SK-N-SH (cell line): ENCODE measurements around the gene ZNF33B. TPM values are rescaled to one million over a fixed set of nuclear protein-coding genes. Genes with fewer than 3 reads are reported as not detected.

Source experiments
- CTCF ChIA-PET: fragments of 300-600, 350-600 bp; formaldehyde crosslinking; extraction: SDS; loops from one replicate; lab custom pipeline; 2021; lab: Yijun Ruan, JAX
- POLR2A ChIA-PET: fragments of 350-600 bp; sonication (Branson Sonifier 250); formaldehyde crosslinking; extraction: SDS; loops from one replicate; lab custom pipeline; 2020; ENCODE audit warnings: antibody characterized with exemption, inconsistent platforms; lab: Yijun Ruan, JAX
- DNase-seq: peaks from one replicate; pipeline ENCODE4 v3.0.0; 2012
- H2AFZ ChIP-seq: fragments of 200-600 bp; sonication (generic); 2 replicates; pipeline ENCODE4 v1.8.1; 2016; ENCODE audit warnings: antibody characterized with exemption, mild to moderate bottlenecking, low read depth
- H3F3A ChIP-seq: fragments of 200-600 bp; sonication (generic); replicated peaks from 2 replicates; pipeline ENCODE3; 2016; ENCODE audit warnings: antibody characterized with exemption, mild to moderate bottlenecking; ENCODE audit not compliant: insufficient read depth
- H3K27ac ChIP-seq, 2 experiments: fragments of 200-500 bp in 1 of 2; fragments of 200-600 bp in 1 of 2; sonication (Bioruptor generic) in 1 of 2; sonication (generic), shearing (Covaris generic) in 1 of 2; 2 replicates each; pipeline versions ENCODE4 v1.5.1 to v1.6.1; 2014 to 2016; ENCODE audit warnings: low read depth in 2 of 2, inconsistent platforms in 1 of 2, low read length in 1 of 2, mild to moderate bottlenecking in 1 of 2, mixed read lengths in 1 of 2
- H3K27me3 ChIP-seq: fragments of 200-600 bp; sonication (generic), shearing (Covaris generic); 2 replicates; pipeline ENCODE4 v1.6.1; 2016; ENCODE audit warnings: mixed run types; ENCODE audit not compliant: insufficient read depth
- H3K36me3 ChIP-seq, 2 experiments: fragments of 200-500 bp in 1 of 2; fragments of 200-600 bp in 1 of 2; sonication (Bioruptor generic) in 1 of 2; sonication (generic) in 1 of 2; replicated peaks in 1 of 2; 2 replicates each; pipeline versions ENCODE3 to v1.5.1; 2014 to 2016; ENCODE audit warnings: low read length in 1 of 2, mild to moderate bottlenecking in 1 of 2; ENCODE audit not compliant: insufficient read depth in 2 of 2, control insufficient read depth in 1 of 2
- H3K4me1 ChIP-seq, 2 experiments: fragments of 200-500 bp in 1 of 2; fragments of 200-600 bp in 1 of 2; sonication (Bioruptor generic) in 1 of 2; sonication (generic), shearing (Covaris generic) in 1 of 2; 2 replicates each; pipeline versions ENCODE4 v1.5.1 to v1.6.1; 2014 to 2016; ENCODE audit warnings: low read depth in 1 of 2, low read length in 1 of 2, mixed run types in 1 of 2; ENCODE audit not compliant: insufficient read depth in 2 of 2, control insufficient read depth in 1 of 2
- H3K4me2 ChIP-seq: fragments of 200-600 bp; sonication (generic), shearing (Covaris generic); 2 replicates; pipeline ENCODE4 v1.6.1; 2017; ENCODE audit warnings: mixed run types
- H3K4me3 ChIP-seq, 2 experiments: fragments of 200-500 bp in 1 of 2; fragments of 200-600 bp in 1 of 2; sonication (Bioruptor generic) in 1 of 2; sonication (generic), shearing (Covaris generic) in 1 of 2; 2 replicates each; pipeline versions ENCODE4 v1.5.1 to v1.8.1; 2014 to 2016; ENCODE audit warnings: low read depth in 2 of 2, inconsistent platforms in 1 of 2, low read length in 1 of 2, mild to moderate bottlenecking in 1 of 2, mixed read lengths in 1 of 2, moderate library complexity in 1 of 2
- H3K79me2 ChIP-seq: fragments of 200-600 bp; sonication (generic); 2 replicates; pipeline ENCODE4 v1.8.1; 2017; ENCODE audit warnings: mild to moderate bottlenecking; ENCODE audit not compliant: insufficient read depth
- H3K9ac ChIP-seq: fragments of 200-600 bp; sonication (generic); 2 replicates; pipeline ENCODE4 v1.6.1; 2017; ENCODE audit warnings: mixed run types
- H3K9me2 ChIP-seq: fragments of 200-600 bp; sonication (generic); 2 replicates; pipeline ENCODE4 v1.6.1; 2017; ENCODE audit warnings: mixed run types
- H3K9me3 ChIP-seq: fragments of 200-600 bp; sonication (generic); 2 replicates; pipeline ENCODE4 v1.6.1; 2017; ENCODE audit warnings: mixed run types, mild to moderate bottlenecking, moderate library complexity
- H4K20me1 ChIP-seq: fragments of 200-600 bp; sonication (generic); 2 replicates; pipeline ENCODE4 v1.6.1; 2017; ENCODE audit warnings: mild to moderate bottlenecking, mixed run types; ENCODE audit not compliant: insufficient read depth
- CHD2 ChIP-seq: fragments of 150-350 bp; IDR thresholded peaks from 2 replicates; pipeline ENCODE4 v1.6.1; 2018; ENCODE audit warnings: low read length; ENCODE audit not compliant: partially characterized antibody
- ELF1 ChIP-seq: IDR thresholded peaks from 2 replicates; pipeline ENCODE4 v1.4.0; 2012
- EZH2phosphoT487 ChIP-seq: fragments of 200-600 bp; sonication (generic); IDR thresholded peaks from 2 replicates; pipeline ENCODE4 v1.6.1; 2017; ENCODE audit warnings: low read depth, mixed run types, mild to moderate bottlenecking, antibody characterized with exemption, moderate library complexity, borderline replicate concordance
- FOXM1 ChIP-seq: IDR thresholded peaks from 2 replicates; pipeline ENCODE4 v1.4.0; 2012; ENCODE audit warnings: low read depth, mild to moderate bottlenecking
- GABPA ChIP-seq: IDR thresholded peaks from 2 replicates; pipeline ENCODE4 v1.4.0; 2012; ENCODE audit warnings: low read depth, mild to moderate bottlenecking
- GATA2 ChIP-seq: sonication (generic); formaldehyde crosslinking; IDR thresholded peaks from 2 replicates; pipeline ENCODE4 v1.5.0; 2020; ENCODE audit warnings: mild to moderate bottlenecking, missing genetic modification reagents
- JUND ChIP-seq: IDR thresholded peaks from 2 replicates; pipeline ENCODE4 v1.4.0; 2012
- MAX ChIP-seq: IDR thresholded peaks from 2 replicates; pipeline ENCODE4 v1.4.0; 2012; ENCODE audit warnings: low read depth
- MEF2A ChIP-seq: IDR thresholded peaks from 2 replicates; pipeline ENCODE4 v1.4.0; 2012; ENCODE audit warnings: low read depth, borderline replicate concordance
- NFIC ChIP-seq: IDR thresholded peaks from 2 replicates; pipeline ENCODE4 v1.4.0; 2012; ENCODE audit warnings: borderline replicate concordance
- POLR2AphosphoS5 ChIP-seq: IDR thresholded peaks from 2 replicates; pipeline ENCODE4 v1.6.1; 2012; ENCODE audit warnings: low read depth, low read length
- RAD21 ChIP-seq: IDR thresholded peaks from 2 replicates; pipeline ENCODE4 v1.6.1; 2012; ENCODE audit warnings: mild to moderate bottlenecking, low read length
- RCOR1 ChIP-seq: fragments of 150-350 bp; IDR thresholded peaks from 2 replicates; pipeline ENCODE4 v1.6.1; 2017; ENCODE audit warnings: antibody characterized with exemption, low read length
- RFX5 ChIP-seq: IDR thresholded peaks from 2 replicates; pipeline ENCODE4 v1.6.1; 2012; ENCODE audit warnings: mild to moderate bottlenecking, improper control_type of control experiment, low read length
- SIN3A ChIP-seq: IDR thresholded peaks from 2 replicates; pipeline ENCODE4 v1.6.1; 2012; ENCODE audit warnings: low read depth, mild to moderate bottlenecking, low read length, moderate library complexity, borderline replicate concordance
- SMC3 ChIP-seq: IDR thresholded peaks from 2 replicates; pipeline ENCODE4 v1.6.1; 2012; ENCODE audit warnings: low read depth, low read length, improper control_type of control experiment
- TEAD4 ChIP-seq: IDR thresholded peaks from 2 replicates; pipeline ENCODE4 v1.4.0; 2012; ENCODE audit warnings: mild to moderate bottlenecking, borderline replicate concordance; ENCODE audit not compliant: insufficient read depth
- USF1 ChIP-seq: IDR thresholded peaks from 2 replicates; pipeline ENCODE4 v1.4.0; 2012; ENCODE audit warnings: low read depth, borderline replicate concordance
- YY1 ChIP-seq: IDR thresholded peaks from 2 replicates; pipeline ENCODE4 v1.4.0; 2012; ENCODE audit warnings: low read depth, mild to moderate bottlenecking
- WGBS: methylation state at CpG from one replicate; pipeline ENCODE4 v1.1.6; 2017; ENCODE audit warnings: low lambda C conversion rate; 5-methylcytosine and 5-hydroxymethylcytosine counted together
- polyA plus RNA-seq, 3 experiments: library from polyadenylated mRNA; depleted of rRNA; stranded (reverse); fragments of >200 nt; gene quantifications; 2 replicates each; pipeline ENCODE4 v1.2.3, GENCODE V29; 2012
- TF ChIP-seq, protein P1 (sequence below): IDR thresholded peaks from 2 replicates; pipeline ENCODE4 v1.6.1; 2012; ENCODE audit warnings: mild to moderate bottlenecking, low read depth, low read length, moderate library complexity
- TF ChIP-seq, protein P2 (sequence below): fragments of 150-350 bp; IDR thresholded peaks from 2 replicates; pipeline ENCODE4 v1.6.1; 2017; ENCODE audit warnings: antibody characterized with exemption, low read length, low read depth, borderline replicate concordance

The ZNF33B gene
- polyA plus RNA-seq, 1 of the 3 experiments (the other 2 are of a cell fraction): 5.6 TPM

GRCh38 chr10:42583828-42584227, 54.5 kb downstream of the ZNF33B start:
- no peaks in the 10 kb centered on the region for H3K4me1 ChIP-seq
- POLR2A ChIA-PET: interaction anchor here (0.6 kb wide), 1 partner anchor 1003 kb away, joined by 5 read pairs; no protein-coding TSS in a partner anchor
- H3F3A ChIP-seq: no peaks in the 10 kb centered on the region
- 96% methylated on average over 5 of the region's 5 CpGs for WGBS
- H3K9ac ChIP-seq: no peak overlapping the region
- H3K79me2 ChIP-seq: no peaks in the 10 kb centered on the region
- DNase-seq: no peak
- CTCF ChIA-PET: no interaction called here
- no peak overlapping the region for H3K4me3 ChIP-seq
- peaks cover 0 to 10% of the 10 kb centered on the region in 2 experiments for H3K36me3 ChIP-seq
- no peak overlapping the region for H3K4me2 ChIP-seq
- H3K27ac ChIP-seq: no peak overlapping the region
- H2AFZ ChIP-seq: no peak overlapping the region
- no peaks in the 10 kb centered on the region for H3K9me2 ChIP-seq
- no peaks in the 10 kb centered on the region for H3K27me3 ChIP-seq
- TF ChIP-seq YY1 (no peak), GATA2 (no peak), MAX (no peak), RAD21 (no peak), SIN3A (no peak), POLR2AphosphoS5 (no peak), NFIC (no peak), TEAD4 (no peak), EZH2phosphoT487 (no peak), JUND (no peak), SMC3 (no peak), GABPA (no peak), FOXM1 (no peak)
- TF ChIP-seq, protein P1, sequence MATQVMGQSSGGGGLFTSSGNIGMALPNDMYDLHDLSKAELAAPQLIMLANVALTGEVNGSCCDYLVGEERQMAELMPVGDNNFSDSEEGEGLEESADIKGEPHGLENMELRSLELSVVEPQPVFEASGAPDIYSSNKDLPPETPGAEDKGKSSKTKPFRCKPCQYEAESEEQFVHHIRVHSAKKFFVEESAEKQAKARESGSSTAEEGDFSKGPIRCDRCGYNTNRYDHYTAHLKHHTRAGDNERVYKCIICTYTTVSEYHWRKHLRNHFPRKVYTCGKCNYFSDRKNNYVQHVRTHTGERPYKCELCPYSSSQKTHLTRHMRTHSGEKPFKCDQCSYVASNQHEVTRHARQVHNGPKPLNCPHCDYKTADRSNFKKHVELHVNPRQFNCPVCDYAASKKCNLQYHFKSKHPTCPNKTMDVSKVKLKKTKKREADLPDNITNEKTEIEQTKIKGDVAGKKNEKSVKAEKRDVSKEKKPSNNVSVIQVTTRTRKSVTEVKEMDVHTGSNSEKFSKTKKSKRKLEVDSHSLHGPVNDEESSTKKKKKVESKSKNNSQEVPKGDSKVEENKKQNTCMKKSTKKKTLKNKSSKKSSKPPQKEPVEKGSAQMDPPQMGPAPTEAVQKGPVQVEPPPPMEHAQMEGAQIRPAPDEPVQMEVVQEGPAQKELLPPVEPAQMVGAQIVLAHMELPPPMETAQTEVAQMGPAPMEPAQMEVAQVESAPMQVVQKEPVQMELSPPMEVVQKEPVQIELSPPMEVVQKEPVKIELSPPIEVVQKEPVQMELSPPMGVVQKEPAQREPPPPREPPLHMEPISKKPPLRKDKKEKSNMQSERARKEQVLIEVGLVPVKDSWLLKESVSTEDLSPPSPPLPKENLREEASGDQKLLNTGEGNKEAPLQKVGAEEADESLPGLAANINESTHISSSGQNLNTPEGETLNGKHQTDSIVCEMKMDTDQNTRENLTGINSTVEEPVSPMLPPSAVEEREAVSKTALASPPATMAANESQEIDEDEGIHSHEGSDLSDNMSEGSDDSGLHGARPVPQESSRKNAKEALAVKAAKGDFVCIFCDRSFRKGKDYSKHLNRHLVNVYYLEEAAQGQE: no peak
- TF ChIP-seq, protein P2, sequence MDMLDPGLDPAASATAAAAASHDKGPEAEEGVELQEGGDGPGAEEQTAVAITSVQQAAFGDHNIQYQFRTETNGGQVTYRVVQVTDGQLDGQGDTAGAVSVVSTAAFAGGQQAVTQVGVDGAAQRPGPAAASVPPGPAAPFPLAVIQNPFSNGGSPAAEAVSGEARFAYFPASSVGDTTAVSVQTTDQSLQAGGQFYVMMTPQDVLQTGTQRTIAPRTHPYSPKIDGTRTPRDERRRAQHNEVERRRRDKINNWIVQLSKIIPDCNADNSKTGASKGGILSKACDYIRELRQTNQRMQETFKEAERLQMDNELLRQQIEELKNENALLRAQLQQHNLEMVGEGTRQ: no peak
- no peaks in the 10 kb centered on the region for H3K9me3 ChIP-seq
- no peaks in the 10 kb centered on the region for H4K20me1 ChIP-seq

DNA sequence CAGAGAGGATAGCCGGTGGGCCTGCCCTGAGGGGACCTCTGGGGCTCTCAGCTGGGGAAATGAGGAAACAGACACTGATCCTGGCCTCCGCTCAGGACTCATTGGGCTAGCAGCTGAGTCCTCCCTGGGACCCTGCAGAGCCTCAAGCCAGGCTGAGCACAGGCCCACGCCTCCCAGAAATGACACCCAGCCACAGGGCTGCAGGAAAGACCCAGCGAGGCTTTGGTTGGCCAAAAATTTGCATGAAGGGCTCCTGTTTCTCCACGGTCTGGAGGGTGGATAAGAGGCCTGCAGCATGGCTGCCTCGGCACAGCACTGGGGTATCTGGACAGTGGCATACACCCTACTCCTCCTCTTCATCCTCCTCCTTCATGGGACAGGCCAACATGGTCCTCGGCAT, 60.4 kb downstream of the ZNF33B start:
- Histone ChIP-seq H3F3A (no peaks in the 10 kb centered on the region), H3K9ac (no peak overlapping the region), H3K4me3 (no peak overlapping the region), H3K9me3 (no peaks in the 10 kb centered on the region), H3K4me1 (no peaks in the 10 kb centered on the region), H3K27ac (no peak overlapping the region), H3K79me2 (no peaks in the 10 kb centered on the region), H4K20me1 (no peaks in the 10 kb centered on the region), H3K36me3 (no peaks in the 10 kb centered on the region), H3K4me2 (no peak overlapping the region), H3K27me3 (no peaks in the 10 kb centered on the region), H3K9me2 (no peaks in the 10 kb centered on the region), H2AFZ (no peak overlapping the region)
- TF ChIP-seq ELF1 (no peak), MEF2A (no peak), RFX5 (no peak), RAD21 (no peak), RCOR1 (no peak), USF1 (no peak), TEAD4 (no peak), GABPA (no peak), CHD2 (no peak), NFIC (no peak), POLR2AphosphoS5 (no peak), MAX (no peak)
- WGBS: 21% methylated on average over 5 of the region's 7 CpGs
- CTCF ChIA-PET: no interaction called here
- POLR2A ChIA-PET: interaction anchor here (0.6 kb wide), 1 partner anchor 22 kb away, joined by 3 read pairs; no protein-coding TSS in a partner anchor
- no peak for DNase-seq
